HG03108 (cell line): ENCODE results near the gene KPNA3.
"Not testable (repeated sequence)": the region's sequence is repeated elsewhere in the genome, so short reads cannot be mapped to it uniquely, and the experiment has no call there.

Experiments
- ATAC-seq: cut with Tn5 transposase; IDR thresholded peaks from one replicate; pipeline ENCODE4 v1.9.1; 2021; ENCODE audit warnings: moderate library complexity; ENCODE audit not compliant: unreplicated experiment

KPNA3 gene

DNA sequence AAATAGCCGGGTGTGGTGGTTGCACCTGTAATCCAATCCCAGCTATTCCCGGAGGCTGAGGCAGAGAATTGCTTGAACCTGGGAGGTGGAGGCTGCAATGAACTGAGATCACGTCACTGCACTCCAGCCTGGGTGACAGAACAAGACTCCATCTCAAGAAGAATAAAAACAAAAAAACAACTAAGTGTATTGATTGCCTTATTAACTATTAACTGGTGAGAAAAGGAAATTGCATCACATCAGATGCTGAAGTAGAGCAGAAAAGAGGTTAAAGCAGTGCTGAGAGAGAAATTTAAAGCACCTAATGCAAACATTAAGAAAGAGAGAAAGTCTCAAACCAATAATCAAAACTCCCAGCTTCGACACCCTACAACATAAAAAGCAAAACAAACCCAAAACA, 38.3 kb downstream of the KPNA3 start:
- ATAC-seq, result no peak

DNA sequence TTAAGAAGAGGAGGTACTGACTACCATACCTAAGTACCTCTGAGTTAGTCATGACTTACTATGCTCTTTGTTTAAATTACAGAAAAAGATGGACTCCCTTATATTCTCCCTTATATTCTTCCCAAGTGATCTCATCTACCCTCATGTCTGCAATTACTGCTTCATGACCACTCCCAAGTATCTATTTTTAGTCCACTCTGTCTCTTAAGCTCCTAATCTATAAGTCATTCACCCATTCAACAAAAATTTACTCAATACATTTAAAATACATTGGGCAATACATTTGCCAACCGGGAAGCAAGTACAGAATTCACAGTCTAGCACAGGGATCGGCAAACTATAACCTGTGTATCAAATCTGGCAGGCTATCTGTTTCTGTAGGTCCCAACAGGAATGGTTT, 42.6 kb downstream of the KPNA3 start:
- no peak for ATAC-seq

DNA sequence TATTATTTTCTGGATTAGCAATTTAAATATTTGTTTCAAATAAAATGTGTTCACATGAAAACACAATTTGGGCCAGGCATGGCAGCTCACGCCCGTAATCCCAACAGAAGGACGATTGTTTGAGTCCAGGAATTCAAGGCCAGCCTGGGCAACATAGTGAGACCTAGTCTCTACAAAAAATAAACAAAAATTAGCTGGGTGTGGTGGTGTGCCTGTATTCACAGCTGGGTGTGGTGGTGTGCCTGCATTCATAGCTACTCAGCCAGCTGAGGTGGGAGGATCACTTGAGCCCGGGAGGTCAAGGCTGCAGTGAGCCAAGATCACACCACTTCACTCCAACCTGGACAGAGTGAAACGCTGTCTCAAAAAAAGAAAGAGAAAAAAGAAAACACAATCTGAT, 46.4 kb downstream of the KPNA3 start:
- no peak for ATAC-seq

DNA sequence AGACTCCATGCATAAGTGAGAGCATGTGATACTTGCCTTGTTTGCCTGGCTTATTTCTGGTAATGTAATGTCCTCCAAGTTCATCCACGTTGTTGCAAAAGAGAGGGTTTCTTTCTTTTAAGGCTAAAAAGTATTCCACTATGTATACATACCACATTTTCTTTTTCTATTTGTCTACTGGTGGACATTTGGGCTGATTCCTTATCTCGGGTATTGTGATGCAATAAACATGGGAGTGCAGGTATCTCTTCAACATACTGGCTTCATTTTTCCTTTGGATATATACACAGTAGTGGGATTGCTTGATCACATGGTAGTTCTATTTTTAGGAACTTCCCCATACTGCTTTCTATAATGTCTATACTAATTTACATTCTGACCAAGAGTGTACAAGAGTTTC, 51.6 kb downstream of the KPNA3 start:
- no peak for ATAC-seq

DNA sequence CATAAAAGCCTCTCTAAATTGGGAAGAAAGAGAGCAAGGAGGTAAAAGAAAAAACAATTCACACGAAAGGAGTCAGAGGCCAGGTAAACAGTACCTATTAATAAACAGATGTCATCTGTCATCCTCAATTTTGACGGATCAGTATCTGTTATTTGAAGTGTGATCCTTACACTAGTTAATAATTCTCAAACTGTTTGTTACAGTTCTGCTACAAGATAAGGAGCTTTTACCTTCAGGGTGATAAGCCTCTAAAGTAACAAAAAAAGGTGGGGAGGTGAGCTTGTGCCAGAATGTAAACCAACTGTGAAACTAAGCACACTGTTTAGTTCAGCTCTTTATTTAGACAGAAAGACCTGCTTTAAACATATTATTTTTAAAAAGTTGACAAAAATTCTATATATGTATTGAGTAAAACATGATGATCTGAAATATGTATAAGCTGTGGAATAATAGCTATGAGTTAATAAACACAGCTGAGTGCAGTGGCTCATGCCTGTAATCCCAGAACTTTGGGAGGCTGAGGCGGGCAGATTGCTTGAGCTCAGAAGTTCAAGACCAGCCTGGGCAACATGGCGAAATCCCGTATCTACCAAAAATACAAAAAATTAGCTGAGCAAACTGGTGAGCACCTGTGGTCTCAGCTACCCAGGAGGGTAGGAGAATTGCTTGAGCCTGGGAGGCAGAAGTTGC, 52.8 kb downstream of the KPNA3 start:
- no peak for ATAC-seq

DNA sequence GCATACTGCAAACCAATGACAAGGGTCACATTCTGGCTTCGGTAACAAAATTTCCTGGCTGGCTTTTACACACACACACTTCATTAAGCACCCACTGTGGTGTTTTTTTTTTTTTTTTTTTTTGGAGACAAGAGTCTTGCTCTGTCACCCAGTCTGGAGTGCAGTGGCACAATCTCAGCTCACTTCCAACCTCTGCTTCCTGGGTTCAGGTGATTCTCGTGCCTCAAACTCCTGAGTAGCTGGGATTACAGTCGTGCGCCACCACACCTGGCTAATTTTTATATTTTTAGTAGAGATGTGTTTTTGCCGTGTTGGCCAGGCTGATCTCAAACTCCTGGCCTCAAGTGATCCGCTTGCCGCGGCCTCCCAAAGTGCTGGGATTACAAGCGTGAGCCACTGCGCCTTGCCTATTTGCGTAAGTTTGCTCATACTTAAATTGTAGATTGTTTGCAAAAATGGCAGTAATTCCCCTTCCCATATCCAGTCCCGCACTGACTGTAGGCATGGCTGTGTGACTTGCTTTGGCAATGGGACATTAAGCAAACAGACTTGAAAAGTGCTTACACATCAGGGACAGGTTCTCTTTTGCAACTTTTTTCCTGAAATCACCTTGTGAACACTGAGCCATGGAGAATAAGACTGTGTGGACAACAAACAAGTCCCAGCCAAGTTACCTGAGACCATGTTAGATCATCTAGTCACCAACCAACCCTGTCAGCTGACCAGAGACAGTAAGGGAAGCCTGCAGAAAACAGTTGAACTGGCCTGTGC, 59.1 kb downstream of the KPNA3 start:
- no peak for ATAC-seq

DNA sequence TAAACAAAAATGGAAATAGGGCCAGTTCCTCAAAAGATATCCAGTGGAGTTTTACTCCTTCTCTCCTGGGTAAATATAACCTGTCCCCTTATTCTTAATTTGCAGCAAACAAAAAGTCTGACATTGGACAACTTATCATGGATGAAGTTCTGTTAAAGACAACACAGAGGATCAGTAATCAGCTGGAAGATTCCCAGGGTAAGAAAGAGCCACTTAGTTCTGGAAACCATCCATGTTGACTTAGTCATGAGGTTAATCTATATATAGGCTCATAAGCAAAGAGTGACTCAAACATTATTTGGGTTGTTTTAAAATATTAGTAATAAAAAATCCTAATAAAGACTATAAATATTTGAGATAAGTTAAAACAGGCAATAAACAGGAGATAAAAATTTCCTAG, 60.7 kb downstream of the KPNA3 start:
- no peak for ATAC-seq

DNA sequence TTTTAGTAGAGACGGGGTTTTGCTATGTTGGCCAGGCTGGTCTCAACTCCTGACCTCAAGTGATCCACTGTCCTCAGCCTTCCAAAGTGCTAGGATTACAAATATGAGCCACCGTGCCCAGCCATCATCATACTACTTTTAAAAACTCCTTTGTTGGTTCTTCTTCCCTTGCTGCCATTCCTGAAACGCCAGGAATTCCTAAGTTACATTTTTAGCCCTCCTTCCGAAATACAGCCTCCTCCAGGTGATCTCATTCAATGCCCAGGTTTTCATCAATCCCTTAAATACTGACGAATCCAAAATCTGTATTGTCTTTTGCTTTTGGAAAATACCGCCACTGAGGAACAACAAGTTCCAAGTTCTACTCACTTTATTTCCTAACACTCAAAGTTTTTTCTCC, 75.9 kb downstream of the KPNA3 start:
- no peak for ATAC-seq

DNA sequence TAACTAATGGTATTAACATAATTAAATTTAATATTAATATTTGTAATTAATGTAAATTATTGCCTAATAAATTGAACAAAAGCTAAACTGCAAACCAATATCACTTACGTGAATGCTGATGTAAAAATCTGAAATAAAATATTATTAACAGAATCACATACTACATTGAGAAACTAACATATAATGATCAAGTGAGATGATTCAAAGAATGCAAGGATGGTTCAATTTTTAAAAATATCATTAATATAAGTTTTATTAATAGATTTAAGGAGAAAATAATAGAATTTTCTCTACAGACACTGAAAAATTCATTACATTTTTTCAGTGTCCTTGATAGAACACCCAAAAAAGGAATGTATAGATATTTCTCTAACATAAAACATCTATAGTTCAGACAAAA, 77.7 kb downstream of the KPNA3 start:
- ATAC-seq, result no peak

DNA sequence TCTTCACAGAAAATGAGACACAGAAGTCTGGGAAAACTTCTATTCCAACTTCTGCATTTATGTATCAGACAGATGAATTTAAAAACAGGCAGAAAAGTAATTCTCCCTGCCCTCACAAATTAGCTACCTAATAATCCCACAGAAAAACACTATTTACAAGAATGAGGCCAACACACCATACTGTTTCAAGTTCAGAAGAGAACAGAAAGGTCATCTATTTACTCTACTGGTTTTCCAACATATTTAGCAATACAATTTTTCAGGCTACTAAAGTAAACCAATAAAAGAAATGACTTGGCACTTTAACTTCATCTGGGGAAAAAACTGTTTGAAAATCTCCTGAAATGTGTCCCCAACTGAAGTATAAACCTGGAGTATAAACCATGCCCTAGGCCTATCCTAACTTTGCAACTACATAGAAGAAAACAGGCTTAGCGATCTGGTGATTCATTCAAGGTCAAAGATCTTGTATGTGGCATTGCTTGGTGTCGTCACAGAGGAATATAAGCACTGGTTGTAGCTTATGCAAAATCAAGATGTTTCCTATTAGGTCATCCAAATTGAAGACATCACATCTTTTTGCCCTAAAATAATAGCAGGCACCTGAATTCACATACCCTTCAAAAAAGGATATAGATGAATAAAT, 81.1 kb downstream of the KPNA3 start:
- no peak for ATAC-seq

DNA sequence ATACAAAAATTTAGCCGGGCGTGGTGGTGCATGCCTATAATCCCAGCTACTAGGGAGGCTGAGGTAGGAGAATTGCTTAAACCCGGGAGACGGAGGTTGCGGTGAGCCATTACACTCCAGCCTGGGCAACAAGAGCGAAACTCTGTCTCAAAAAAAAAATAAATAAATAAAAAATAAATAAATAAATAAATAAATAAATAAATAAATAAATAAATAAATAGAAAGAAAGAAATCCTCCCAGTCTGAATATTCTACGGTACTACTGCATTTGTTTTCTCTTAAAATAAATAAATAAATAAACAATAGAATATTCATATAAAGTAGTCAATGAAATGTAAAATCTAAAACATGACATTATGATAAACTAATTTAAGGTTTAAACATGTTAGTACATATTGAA, 88.2 kb downstream of the KPNA3 start:
- not testable (repeated sequence) for ATAC-seq

DNA sequence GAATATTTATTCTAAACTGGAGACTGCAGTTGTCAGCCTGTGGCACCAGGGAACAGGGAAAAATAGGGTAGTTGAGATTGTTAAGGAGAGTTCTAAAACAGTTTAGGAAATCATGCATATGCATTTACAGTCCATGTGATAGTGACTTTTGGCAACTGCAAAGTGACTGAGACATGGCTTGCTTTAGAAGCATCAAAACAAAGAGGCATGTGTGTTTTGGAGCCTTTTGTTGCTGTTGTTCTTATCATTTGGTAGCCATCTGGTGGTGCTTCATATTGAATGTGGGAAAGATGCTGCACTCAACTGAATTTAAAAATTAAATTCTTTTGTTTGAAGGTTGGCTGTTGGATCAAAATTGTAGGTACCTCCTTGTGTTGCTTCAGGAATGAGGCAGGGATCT, 91.0 kb downstream of the KPNA3 start:
- ATAC-seq, result no peak

DNA sequence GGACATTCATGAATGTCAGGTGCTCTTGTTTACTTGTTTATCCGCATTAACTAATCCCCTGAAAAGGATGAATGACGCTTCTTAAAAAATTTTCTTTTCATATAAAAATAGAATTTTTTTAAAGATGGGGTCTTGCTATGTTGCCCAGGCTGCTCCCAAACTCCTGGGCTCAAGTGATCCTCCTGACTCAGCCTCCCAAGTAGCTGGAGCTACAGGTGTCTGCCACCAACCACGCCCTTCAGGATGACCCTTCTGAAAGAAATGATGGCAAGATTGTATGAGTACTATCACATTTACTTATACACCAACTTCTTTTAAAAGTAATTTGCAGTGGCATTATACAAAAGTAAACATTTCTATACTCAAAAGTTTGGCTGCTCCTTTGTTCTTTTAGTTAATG, 95.0 kb downstream of the KPNA3 start:
- no peak for ATAC-seq

DNA sequence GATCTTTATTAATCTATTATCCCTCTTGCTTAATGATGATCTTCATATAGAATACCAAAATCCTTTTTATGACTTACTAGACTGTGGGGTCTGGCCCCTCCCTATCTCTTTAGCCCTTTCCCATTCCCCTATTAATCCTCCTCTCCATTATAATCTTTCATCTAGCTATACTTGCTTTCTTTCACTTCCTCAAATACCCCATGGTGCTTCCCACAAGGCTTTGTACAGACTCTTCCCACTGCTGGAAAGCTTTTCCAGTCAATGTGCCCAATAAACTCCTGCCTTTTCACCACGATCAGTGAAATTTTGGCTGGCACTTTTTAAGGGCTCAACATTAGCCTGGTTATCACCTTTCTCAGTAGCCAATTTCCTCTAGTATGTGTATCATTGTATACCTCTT, 98.0 kb downstream of the KPNA3 start:
- no peak for ATAC-seq

DNA sequence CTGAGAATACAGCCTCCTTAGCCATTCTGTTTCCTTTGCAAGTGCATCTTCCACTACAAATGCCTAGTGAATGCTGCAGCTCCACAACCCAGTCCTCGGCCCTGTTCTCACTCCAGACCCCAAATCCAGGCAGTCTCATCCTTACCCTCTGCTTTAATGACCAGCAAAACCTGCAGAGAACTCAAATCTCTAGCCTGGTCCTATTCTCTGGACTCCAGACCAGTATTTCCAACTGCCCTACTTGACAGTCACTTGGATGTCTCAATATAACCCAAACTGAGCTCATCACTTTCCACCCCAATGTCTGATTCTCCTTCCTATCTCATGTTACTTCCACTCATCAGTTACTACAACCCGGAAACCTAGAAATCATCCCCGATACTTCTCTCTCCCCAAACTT, 98.6 kb downstream of the KPNA3 start:
- no peak for ATAC-seq

DNA sequence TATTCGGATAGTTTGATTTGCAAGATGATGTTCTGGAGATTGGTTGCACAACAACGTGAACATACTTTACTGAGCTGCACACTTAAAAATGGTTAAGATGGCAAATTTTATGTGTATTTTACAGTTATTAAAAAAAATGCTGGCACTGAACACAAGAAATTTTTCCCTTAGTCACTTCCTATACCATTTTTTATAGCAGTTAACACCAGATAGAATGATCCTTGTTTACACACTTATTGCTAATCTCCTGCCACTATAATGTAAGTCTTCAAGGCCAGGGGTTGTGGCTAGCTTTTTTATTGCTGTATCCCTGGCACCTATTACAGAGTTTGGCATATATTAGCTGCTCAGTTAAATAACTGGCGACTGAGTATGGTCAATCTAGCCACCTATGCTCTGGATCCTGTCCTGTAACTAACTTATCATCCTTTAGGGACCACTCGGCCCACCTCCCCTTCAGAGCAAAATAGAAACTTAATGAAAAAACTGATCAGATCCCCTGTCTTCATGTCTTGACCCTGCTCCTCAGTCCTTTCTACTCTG, 99.2 kb downstream of the KPNA3 start:
- no peak for ATAC-seq

DNA sequence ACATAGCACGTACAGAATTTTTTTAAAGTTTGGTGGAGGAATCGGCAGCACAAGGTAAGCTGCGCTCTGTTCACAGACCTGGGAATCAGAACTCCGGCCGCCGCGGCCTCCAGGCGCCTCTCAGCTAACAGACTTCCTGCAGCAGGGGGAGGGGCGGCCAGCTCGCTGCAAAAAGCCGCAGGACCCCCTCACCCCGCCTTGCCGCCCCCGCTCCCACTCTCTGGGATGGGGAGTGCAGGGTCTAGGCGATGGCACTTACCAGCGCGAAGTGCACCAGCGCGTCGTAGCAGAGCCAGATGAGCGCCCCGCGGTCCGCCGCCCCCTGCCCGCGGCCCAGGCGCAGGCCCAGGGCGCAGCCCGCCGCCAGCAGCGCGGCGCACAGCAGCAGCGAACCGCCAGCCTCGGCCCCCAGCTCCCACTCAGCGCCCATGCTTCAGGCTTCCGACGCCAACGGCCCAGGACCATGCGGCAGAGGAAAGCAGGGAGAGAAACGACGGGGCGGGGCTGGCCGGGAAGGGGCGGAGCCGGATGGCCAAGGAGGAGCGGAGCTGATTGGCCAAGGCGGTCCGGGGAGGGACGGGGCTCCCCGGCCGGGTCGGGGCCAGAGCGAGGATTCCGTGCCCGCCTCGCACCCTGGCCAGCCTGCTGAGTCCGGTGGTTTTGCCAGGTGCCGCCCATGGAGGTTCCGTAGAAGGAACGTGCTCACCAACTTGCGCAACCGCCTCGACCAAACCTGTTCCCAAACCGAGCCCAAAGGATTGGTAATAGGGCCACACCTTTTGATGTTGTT, 101.3 kb downstream of the KPNA3 start, which contains the start of gene EBPL:
TSS of gene EBPL (minus strand) at position 492 of the 790 bp plus-strand sequence. CDS start at position 430, 62 bp downstream.
- ATAC-seq, result peak; percentile 97

DNA sequence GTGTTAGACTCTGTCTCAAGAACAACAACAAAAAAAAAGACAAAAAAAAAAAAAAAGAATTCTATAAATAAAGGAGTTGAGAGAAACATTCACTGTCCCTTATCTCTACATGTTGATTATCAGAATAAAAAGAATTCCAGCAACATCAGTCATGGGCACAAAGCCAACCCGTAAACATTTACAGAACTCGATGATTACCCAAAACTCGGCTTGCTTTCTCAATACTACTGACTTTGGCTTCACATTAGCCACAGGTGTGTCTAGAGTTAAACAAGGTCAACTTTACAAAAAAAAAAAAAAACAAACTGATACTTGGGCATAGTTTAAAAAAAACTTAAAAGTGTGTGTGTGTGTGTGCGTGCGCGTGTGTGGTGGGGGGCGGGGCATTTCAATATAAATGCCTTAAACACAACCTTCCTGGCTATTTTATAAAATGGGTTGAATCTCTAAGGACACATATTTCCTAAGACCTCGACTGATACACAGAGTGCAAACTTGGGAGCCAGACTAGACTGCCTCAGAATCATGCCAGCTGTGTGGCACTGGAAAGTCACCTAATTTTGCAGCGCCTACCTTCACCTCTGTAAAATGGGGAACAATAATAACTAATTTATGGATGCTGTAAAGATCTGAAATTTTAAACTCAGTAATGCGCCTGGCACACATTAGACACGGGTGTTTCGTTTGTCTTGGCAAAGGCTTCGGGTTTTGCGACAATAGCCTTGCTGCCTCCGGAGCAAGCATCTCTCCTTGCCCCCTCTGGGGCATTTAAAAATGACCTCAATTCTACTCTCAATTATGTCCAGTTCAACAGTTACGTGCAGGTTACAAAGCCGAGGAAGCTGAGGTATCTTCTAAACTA, 102.1 kb downstream of the KPNA3 start:
- ATAC-seq, result peak; percentile 15

DNA sequence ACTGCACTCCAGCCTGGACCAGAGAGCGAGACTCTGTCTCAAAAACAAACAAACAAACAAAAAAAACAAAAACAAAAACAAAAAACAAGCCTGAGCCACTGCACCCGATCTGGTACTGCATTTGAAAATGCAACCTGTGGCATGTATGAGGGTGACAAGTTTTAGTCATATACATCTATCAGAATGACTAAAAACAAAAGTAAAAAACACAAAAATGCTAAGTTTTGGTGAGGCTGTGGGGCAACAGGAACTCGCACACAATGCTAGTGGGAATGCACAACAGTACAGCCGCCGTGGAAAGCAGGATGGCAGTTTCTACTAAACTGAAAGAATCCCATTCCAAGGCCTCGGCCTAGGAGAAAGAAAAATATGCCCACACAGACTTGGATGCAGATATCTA, 109.0 kb downstream of the KPNA3 start:
- ATAC-seq, result peak; percentile 57

DNA sequence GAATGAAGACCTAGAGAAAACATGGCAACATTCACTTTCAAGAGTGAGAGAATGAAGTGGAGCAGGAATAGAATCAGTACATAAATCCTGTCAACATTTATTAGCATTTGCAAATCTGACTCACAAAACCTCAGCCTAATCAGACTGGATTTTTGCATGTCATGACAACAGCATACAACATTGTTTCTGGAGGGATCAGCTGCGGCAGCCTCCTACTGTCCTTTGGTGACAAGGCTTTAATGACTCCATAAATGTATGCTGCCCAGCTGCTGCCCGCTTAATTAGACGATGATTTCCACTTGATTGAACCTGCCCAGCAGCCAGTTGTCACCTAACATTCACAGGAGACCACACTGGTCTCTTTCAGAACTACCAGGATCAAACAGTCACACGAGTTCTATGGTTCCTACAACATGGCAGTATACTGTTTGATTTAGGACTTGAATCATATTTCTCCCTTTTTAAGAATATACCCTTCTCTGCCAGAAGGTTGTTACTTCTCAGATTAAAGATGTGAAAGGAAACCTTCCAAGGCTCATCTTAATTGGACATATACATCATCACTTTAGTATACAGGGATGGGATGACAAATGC, 110.5 kb downstream of the KPNA3 start:
- ATAC-seq, result no peak
